ENCODE results near the gene SLC4A2.
A peak's percentile ranks its signal among the peaks of the same experiment; 100 is the strongest.

SLC4A2 gene

DNA sequence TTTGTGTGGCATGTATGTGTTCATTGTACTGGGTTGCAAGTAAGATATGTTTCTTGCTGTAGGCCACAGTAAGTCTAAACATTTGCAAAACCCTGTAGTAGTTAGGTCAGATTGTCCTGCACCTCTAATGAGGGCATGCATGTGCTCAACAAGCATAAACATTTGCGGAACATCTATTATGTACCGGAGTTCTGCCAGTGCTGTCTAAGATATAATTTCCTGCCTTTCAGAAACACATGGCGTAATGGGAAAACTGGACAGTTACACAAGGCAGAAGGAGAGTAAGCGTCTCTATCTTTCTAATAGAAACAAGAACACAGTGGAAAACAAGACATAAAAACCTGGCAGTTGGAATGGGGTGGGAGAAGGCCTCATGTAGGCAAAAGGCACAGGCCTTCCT is 28.4 kb upstream of the SLC4A2 start:
- Histone ChIP-seq H2AK5ac (ENCODE audit: low read length) (no peak overlapping the region), H3K4me1 (ENCODE audit: control insufficient read depth, low read depth, low read length) (no peaks in the 10 kb centered on the region), H2BK5ac (ENCODE audit: low read length) (no peak overlapping the region), H3K79me1 (ENCODE audit: low read length) (no peaks in the 10 kb centered on the region), H3K27ac (ENCODE audit: low read depth, low read length) (no peak overlapping the region), H3K4me3 (ENCODE audit: low read length) (no peak overlapping the region), H3K36me3 (ENCODE audit: control insufficient read depth, insufficient read depth, low read length) (no peaks in the 10 kb centered on the region), H3K79me2 (ENCODE audit: control insufficient read depth, insufficient read depth, low read length) (no peaks in the 10 kb centered on the region), H4K5ac (ENCODE audit: low read length) (no peak overlapping the region), H2BK120ac (ENCODE audit: low read depth, low read length) (no peak overlapping the region), H3K23ac (ENCODE audit: low read length) (no peak overlapping the region), H3K18ac (ENCODE audit: low read length) (no peak overlapping the region), H2BK15ac (replicated peaks; ENCODE audit: low read depth) (no peak overlapping the region), H3K4me2 (ENCODE audit: low read length) (no peak overlapping the region), H3K4ac (ENCODE audit: low read depth, low read length) (no peak overlapping the region), H3K27me3 (ENCODE audit: insufficient read depth, low read length, poor library complexity) (no peaks in the 10 kb centered on the region), H4K8ac (ENCODE audit: low read depth, low read length) (no peak overlapping the region), H3K56ac (ENCODE audit: low read length) (no peak overlapping the region), H3K9ac (ENCODE audit: low read length) (no peak overlapping the region)
- no peak for DNase-seq
- no CpG with 5 or more reads among the region's 4 CpGs for WGBS (ENCODE audit: extremely low coverage, insufficient coverage, low lambda C conversion rate)

DNA sequence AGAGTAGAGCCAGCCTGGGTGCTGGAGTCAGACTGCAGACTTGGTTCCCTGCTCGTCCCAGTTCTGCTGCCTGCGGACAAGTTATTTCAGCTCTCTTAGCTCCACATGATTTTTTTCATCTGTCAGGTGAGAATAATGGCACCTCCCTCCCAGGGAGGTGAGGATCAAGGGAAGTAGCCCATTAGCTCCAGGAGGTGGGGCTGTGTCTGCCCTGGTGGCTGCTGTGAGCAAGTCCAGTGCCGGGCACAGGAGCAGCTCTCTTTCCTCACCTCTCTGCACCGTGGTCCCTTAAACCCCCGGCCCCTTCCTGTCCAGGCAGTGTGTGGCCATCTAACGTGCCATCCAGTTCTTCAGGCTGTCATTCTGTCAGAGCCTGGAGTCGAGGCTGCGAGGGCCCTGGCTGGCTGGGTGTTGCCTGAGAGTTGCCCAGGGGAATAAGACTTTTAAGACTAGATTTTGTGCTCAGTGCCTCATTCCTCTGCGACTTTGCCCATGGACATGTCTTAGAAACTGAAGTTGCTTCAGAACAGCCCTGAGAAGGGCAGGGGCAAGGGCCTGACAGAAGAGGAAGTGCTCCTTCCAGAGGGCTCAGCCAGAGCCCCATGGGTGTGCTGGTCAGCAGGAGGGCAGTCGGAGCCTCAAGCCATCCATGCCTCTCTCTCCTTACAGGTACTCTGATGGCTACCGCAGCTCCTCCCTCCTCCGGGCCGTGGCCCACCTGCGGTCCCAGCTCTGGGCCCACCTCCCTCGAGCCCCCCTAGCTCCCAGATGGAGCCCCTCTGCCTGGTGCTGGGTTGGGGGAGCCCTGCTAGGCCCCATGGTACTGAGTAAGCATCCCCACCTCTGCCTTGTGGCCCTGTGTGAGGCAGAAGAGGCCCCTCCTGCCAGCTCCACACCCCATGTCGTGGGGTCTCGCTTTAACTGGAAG is 26.2 kb upstream of the SLC4A2 start:
- no CpG with 5 or more reads among the region's 17 CpGs for WGBS (ENCODE audit: extremely low coverage, insufficient coverage, low lambda C conversion rate)
- H2BK120ac ChIP-seq (ENCODE audit: low read depth, low read length) = no peak overlapping the region
- H4K8ac ChIP-seq (ENCODE audit: low read depth, low read length) = no peak overlapping the region
- H3K23ac ChIP-seq (ENCODE audit: low read length) = no peak overlapping the region
- no peak overlapping the region for H3K9ac ChIP-seq (ENCODE audit: low read length)
- H2BK5ac ChIP-seq (ENCODE audit: low read length) = no peak overlapping the region
- H4K5ac ChIP-seq (ENCODE audit: low read length) = no peak overlapping the region
- no peaks in the 10 kb centered on the region for H3K79me2 ChIP-seq (ENCODE audit: control insufficient read depth, insufficient read depth, low read length)
- H3K4me1 ChIP-seq (ENCODE audit: control insufficient read depth, low read depth, low read length) = no peaks in the 10 kb centered on the region
- peak; percentile 69 for DNase-seq
- no peak overlapping the region for H3K56ac ChIP-seq (ENCODE audit: low read length)
- peaks cover 2% of the 10 kb centered on the region for H3K36me3 ChIP-seq (ENCODE audit: control insufficient read depth, insufficient read depth, low read length)
- no peaks in the 10 kb centered on the region for H3K27me3 ChIP-seq (ENCODE audit: insufficient read depth, low read length, poor library complexity)
- no peaks in the 10 kb centered on the region for H3K79me1 ChIP-seq (ENCODE audit: low read length)
- no peak overlapping the region for H3K18ac ChIP-seq (ENCODE audit: low read length)
- H3K4me2 ChIP-seq (ENCODE audit: low read length) = no peak overlapping the region
- H2AK5ac ChIP-seq (ENCODE audit: low read length) = no peak overlapping the region
- no peak overlapping the region for H3K4ac ChIP-seq (ENCODE audit: low read depth, low read length)
- no peak overlapping the region for H3K4me3 ChIP-seq (ENCODE audit: low read length)
- no peak overlapping the region for H3K27ac ChIP-seq (ENCODE audit: low read depth, low read length)
- H2BK15ac ChIP-seq (replicated peaks; ENCODE audit: low read depth) = no peak overlapping the region

DNA sequence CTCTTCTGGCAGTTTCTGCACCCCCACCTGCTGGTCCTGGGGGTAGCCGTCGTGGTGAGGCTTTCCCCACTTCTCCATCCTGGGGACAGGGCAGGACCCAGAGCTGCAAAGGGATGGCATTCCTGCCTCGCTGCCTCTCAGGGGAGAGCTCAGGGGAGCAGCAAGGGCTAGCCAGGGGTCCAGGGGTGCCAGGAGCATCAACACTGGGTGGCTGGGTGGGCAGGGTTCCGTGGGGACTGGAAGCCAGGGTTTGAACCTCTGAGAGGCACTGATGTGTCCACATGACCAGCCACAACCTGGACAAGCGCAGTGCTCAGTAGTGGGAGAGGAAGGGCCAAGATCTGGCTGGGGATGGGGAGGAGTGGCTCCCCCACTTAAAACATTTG is 25.5 kb upstream of the SLC4A2 start:
- Histone ChIP-seq H3K79me1 (ENCODE audit: low read length) (no peaks in the 10 kb centered on the region), H3K56ac (ENCODE audit: low read length) (no peak overlapping the region), H2AK5ac (ENCODE audit: low read length) (no peak overlapping the region), H3K79me2 (ENCODE audit: control insufficient read depth, insufficient read depth, low read length) (no peaks in the 10 kb centered on the region), H3K27me3 (ENCODE audit: insufficient read depth, low read length, poor library complexity) (no peaks in the 10 kb centered on the region), H3K27ac (ENCODE audit: low read depth, low read length) (no peak overlapping the region), H4K5ac (ENCODE audit: low read length) (no peak overlapping the region), H4K8ac (ENCODE audit: low read depth, low read length) (no peak overlapping the region), H2BK15ac (replicated peaks; ENCODE audit: low read depth) (no peak overlapping the region), H3K36me3 (ENCODE audit: control insufficient read depth, insufficient read depth, low read length) (peaks cover 2% of the 10 kb centered on the region), H3K18ac (ENCODE audit: low read length) (no peak overlapping the region), H2BK5ac (ENCODE audit: low read length) (no peak overlapping the region), H3K4me3 (ENCODE audit: low read length) (no peak overlapping the region), H3K4ac (ENCODE audit: low read depth, low read length) (no peak overlapping the region), H3K4me2 (ENCODE audit: low read length) (no peak overlapping the region), H3K23ac (ENCODE audit: low read length) (no peak overlapping the region), H2BK120ac (ENCODE audit: low read depth, low read length) (no peak overlapping the region), H3K4me1 (ENCODE audit: control insufficient read depth, low read depth, low read length) (no peaks in the 10 kb centered on the region), H3K9ac (ENCODE audit: low read length) (no peak overlapping the region)
- DNase-seq = no peak
- no CpG with 5 or more reads among the region's 5 CpGs for WGBS (ENCODE audit: extremely low coverage, insufficient coverage, low lambda C conversion rate)

DNA sequence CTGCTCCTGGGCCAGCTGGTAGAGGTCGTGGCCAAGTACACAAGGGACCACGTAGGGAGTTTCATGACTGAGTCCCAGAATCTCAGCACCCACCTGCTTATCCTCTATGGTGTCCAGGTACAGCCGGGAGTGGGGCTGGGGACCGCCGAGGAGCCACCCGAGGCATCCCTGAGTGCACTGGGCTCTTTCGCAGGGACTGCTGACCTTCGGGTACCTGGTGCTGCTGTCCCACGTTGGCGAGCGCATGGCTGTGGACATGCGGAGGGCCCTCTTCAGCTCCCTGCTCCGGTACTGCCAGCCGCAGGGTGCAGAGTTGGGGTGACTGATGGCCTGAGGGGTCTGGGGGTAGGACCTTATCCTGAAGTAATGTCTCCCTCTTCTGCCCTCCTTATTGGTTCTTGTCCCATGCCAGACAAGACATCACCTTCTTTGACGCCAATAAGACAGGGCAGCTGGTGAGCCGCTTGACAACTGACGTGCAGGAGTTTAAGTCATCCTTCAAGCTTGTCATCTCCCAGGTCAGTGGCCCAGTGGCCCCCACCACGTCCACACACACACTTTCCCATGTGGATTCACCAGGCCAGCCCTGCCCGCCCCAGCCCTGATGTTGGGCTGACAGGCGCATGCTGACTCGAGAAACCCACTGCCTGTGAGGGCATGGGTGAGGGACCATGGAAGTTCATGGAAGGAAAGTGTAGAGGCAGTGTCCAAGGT is 24.9 kb upstream of the SLC4A2 start:
- Histone ChIP-seq H3K27me3 (ENCODE audit: insufficient read depth, low read length, poor library complexity) (no peaks in the 10 kb centered on the region), H3K23ac (ENCODE audit: low read length) (no peak overlapping the region), H3K4ac (ENCODE audit: low read depth, low read length) (no peak overlapping the region), H3K79me1 (ENCODE audit: low read length) (no peaks in the 10 kb centered on the region), H3K56ac (ENCODE audit: low read length) (no peak overlapping the region), H2AK5ac (ENCODE audit: low read length) (no peak overlapping the region), H3K4me1 (ENCODE audit: control insufficient read depth, low read depth, low read length) (no peaks in the 10 kb centered on the region), H3K27ac (ENCODE audit: low read depth, low read length) (no peak overlapping the region), H3K79me2 (ENCODE audit: control insufficient read depth, insufficient read depth, low read length) (no peaks in the 10 kb centered on the region), H2BK15ac (replicated peaks; ENCODE audit: low read depth) (no peak overlapping the region), H3K36me3 (ENCODE audit: control insufficient read depth, insufficient read depth, low read length) (peaks cover 2% of the 10 kb centered on the region), H3K18ac (ENCODE audit: low read length) (no peak overlapping the region), H2BK5ac (ENCODE audit: low read length) (no peak overlapping the region), H4K5ac (ENCODE audit: low read length) (no peak overlapping the region), H3K9ac (ENCODE audit: low read length) (no peak overlapping the region), H3K4me2 (ENCODE audit: low read length) (no peak overlapping the region), H3K4me3 (ENCODE audit: low read length) (no peak overlapping the region), H4K8ac (ENCODE audit: low read depth, low read length) (no peak overlapping the region), H2BK120ac (ENCODE audit: low read depth, low read length) (no peak overlapping the region)
- DNase-seq = no peak
- no CpG with 5 or more reads among the region's 21 CpGs for WGBS (ENCODE audit: extremely low coverage, insufficient coverage, low lambda C conversion rate)

DNA sequence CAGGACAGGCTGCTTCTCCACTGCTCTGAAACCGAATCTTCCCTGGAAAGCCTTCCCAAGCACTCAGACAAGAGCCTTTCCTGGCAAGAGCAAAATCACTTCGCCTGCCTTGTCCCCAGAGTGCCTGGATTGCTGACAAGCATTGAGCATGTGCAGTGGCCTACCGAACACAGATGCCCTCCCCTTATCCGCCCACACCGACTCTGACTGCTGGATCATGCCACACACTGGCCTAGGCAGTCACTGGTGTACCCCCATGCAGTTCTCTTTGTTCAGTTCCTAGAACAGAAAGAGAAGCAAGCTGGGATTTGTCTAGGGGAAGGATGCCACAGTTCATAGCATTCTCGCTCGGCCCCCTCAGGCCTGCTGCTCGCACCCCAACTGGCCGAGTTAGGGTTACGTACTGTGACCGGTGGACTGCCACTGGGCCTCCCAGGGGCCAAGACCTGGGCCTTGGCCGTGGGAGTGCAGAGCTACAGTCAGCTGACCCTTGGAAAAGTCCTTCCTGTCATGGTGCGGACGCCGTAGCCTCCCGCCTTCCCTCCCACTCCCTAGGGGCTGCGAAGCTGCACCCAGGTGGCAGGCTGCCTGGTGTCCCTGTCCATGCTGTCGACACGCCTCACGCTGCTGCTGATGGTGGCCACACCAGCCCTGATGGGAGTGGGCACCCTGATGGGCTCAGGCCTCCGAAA is 24.2 kb upstream of the SLC4A2 start:
- Histone ChIP-seq H3K9ac (ENCODE audit: low read length) (no peak overlapping the region), H4K8ac (ENCODE audit: low read depth, low read length) (no peak overlapping the region), H3K27ac (ENCODE audit: low read depth, low read length) (no peak overlapping the region), H3K4ac (ENCODE audit: low read depth, low read length) (no peak overlapping the region), H3K23ac (ENCODE audit: low read length) (no peak overlapping the region), H3K18ac (ENCODE audit: low read length) (no peak overlapping the region), H3K79me2 (ENCODE audit: control insufficient read depth, insufficient read depth, low read length) (no peaks in the 10 kb centered on the region), H3K4me2 (ENCODE audit: low read length) (no peak overlapping the region), H3K4me1 (ENCODE audit: control insufficient read depth, low read depth, low read length) (no peaks in the 10 kb centered on the region), H4K5ac (ENCODE audit: low read length) (no peak overlapping the region), H3K56ac (ENCODE audit: low read length) (no peak overlapping the region), H2BK120ac (ENCODE audit: low read depth, low read length) (no peak overlapping the region), H3K36me3 (ENCODE audit: control insufficient read depth, insufficient read depth, low read length) (peaks cover 2% of the 10 kb centered on the region), H3K4me3 (ENCODE audit: low read length) (no peak overlapping the region), H2AK5ac (ENCODE audit: low read length) (no peak overlapping the region), H2BK15ac (replicated peaks; ENCODE audit: low read depth) (no peak overlapping the region), H2BK5ac (ENCODE audit: low read length) (no peak overlapping the region), H3K79me1 (ENCODE audit: low read length) (no peaks in the 10 kb centered on the region), H3K27me3 (ENCODE audit: insufficient read depth, low read length, poor library complexity) (no peaks in the 10 kb centered on the region)
- no peak for DNase-seq
- no CpG with 5 or more reads among the region's 21 CpGs for WGBS (ENCODE audit: extremely low coverage, insufficient coverage, low lambda C conversion rate)
